Lung microvascular endothelial cell (primary cell): Measurements from ENCODE around the gene ZNF675. TPM values are rescaled to one million over a fixed set of nuclear protein-coding genes. Genes with fewer than 3 reads are reported as not detected.
A peak's percentile ranks its signal among the peaks of the same experiment; 100 is the strongest.
"Not testable (repeated sequence)": the region's sequence is repeated elsewhere in the genome, so short reads cannot be mapped to it uniquely, and the experiment has no call there.

ENCODE experiments used
- DNase-seq, 2 donors: peaks; one replicate each; pipeline versions ENCODE4 v3.0.0 to v3.0.0-alpha.2; 2010; ENCODE audit warnings: low read depth in 2 of 2
- total RNA-seq: library from RNA; depleted of rRNA; stranded (reverse); fragments of >200 nt; gene quantifications from 2 replicates; pipeline ENCODE4 v1.2.1, GENCODE V29; 2014

Gene ZNF675
- 4.8 and 9.5 TPM in 2 replicates for total RNA-seq

GRCh38 chr19:23686621-23687423 is at the start of gene ZNF675:
TSS of gene ZNF675 (minus strand) at chr19:23687212. CDS start at chr19:23687033, 179 bp downstream.
- DNase-seq, result peak; percentile 94

- DNase-seq, result not testable (repeated sequence)
Measured at GRCh38 chr19:23730729-23731465, 43.9 kb upstream of the ZNF675 start.

- not testable (repeated sequence) for DNase-seq
Measured at GRCh38 chr19:23724161-23724560, 37.1 kb upstream of the ZNF675 start.

- DNase-seq, result no peak
Measured at GRCh38 chr19:23718802-23719201, 31.8 kb upstream of the ZNF675 start.

GRCh38 chr19:23716792-23717191 is 29.8 kb upstream of the ZNF675 start:
- no peak for DNase-seq

- DNase-seq, result no peak
Measured at GRCh38 chr19:23709347-23709746, 22.3 kb upstream of the ZNF675 start.

- no peak for DNase-seq
Measured at GRCh38 chr19:23706657-23707056, 19.6 kb upstream of the ZNF675 start.

GRCh38 chr19:23699521-23699860 is 12.5 kb upstream of the ZNF675 start:
- no peak for DNase-seq

GRCh38 chr19:23698711-23699520 is 11.9 kb upstream of the ZNF675 start:
- no peak for DNase-seq

- not testable (repeated sequence) for DNase-seq
Measured at GRCh38 chr19:23692937-23693336, 5.9 kb upstream of the ZNF675 start.

GRCh38 chr19:23673132-23673531 is 13.9 kb downstream of the ZNF675 start:
- DNase-seq, result no peak

- not testable (repeated sequence) for DNase-seq
Measured at GRCh38 chr19:23668606-23669005, 18.4 kb downstream of the ZNF675 start.

GRCh38 chr19:23665651-23666410 is 21.2 kb downstream of the ZNF675 start:
- no peak for DNase-seq

- peak in 1 of 2 donors; percentile 1 for DNase-seq
Measured at GRCh38 chr19:23649817-23650216, 37.2 kb downstream of the ZNF675 start.

Other genes with a start within 250 kb of the ZNF675 start
- gene ZNF681, start 71.7 kb upstream of the ZNF675 start, total RNA-seq, result 0.65 and 1.8 TPM in 2 replicates
- 2.8 TPM in 2 replicates for gene ZNF726, start 227.7 kb upstream of the ZNF675 start, total RNA-seq